A549 (cell line): Measurements from ENCODE around the gene MVK. TPM values are rescaled to one million over a fixed set of nuclear protein-coding genes. Genes with fewer than 3 reads are reported as not detected.

Source experiments
- ATAC-seq, 2 experiments: fragments of 200-7000 bp in 1 of 2; fragments of >200 bp in 1 of 2; cut with Nextera tagmentation in 1 of 2; cut with Tn5 transposase in 1 of 2; 3 replicates each; pipeline versions ENCODE4 v1.8.0 to v1.9.1; 2018 to 2020; ENCODE audit warnings: mild to moderate bottlenecking in 1 of 2, moderate library complexity in 1 of 2
- CTCF ChIA-PET: fragments of 300-600 bp; sonication (Branson Sonifier 250); formaldehyde crosslinking; extraction: SDS; loops from one replicate; lab custom pipeline; 2021; ENCODE audit warnings: antibody characterized with exemption, inconsistent platforms; lab: Yijun Ruan, JAX
- POLR2A ChIA-PET: fragments of 350-600 bp; formaldehyde crosslinking; extraction: SDS; loops from one replicate; lab custom pipeline; 2021; ENCODE audit warnings: antibody characterized with exemption, inconsistent platforms; lab: Yijun Ruan, JAX
- DNase-seq, 2 experiments: peaks; one replicate each; pipeline versions ENCODE4 v3.0.0 to v3.0.0-alpha.2; 2011 to 2016; ENCODE audit warnings: low read depth in 1 of 2, low spot score in 1 of 2
- FAIRE-seq: peaks from 2 replicates; lab custom pipeline; 2011; peaks lifted over from hg19 to GRCh38; lab: Jason Lieb, UNC
- H3K27ac ChIP-seq, 2 experiments: fragments of >200 bp; sonication (Bioruptor Twin); formaldehyde crosslinking; 3 replicates each; pipeline ENCODE4 v1.5.1; 2016 to 2017
- H3K4me1 ChIP-seq: fragments of >200 bp; sonication (Bioruptor Twin); formaldehyde crosslinking; 3 replicates; pipeline ENCODE4 v1.6.1; 2016
- H3K4me2 ChIP-seq: fragments of >200 bp; sonication (Bioruptor Twin); formaldehyde crosslinking; 3 replicates; pipeline ENCODE4 v1.6.1; 2016
- H3K4me3 ChIP-seq: fragments of >200 bp; sonication (Bioruptor Twin); formaldehyde crosslinking; 3 replicates; pipeline ENCODE4 v1.5.1; 2016
- H3K9me3 ChIP-seq: fragments of >200 bp; sonication (Bioruptor Twin); formaldehyde crosslinking; 3 replicates; pipeline ENCODE4 v1.6.1; 2016
- E2F6 ChIP-seq: IDR thresholded peaks from 2 replicates; pipeline ENCODE4 v1.6.1; 2012; ENCODE audit warnings: low read depth, borderline replicate concordance
- ESRRA ChIP-seq: fragments of 150-350 bp; IDR thresholded peaks from 2 replicates; pipeline ENCODE4 v1.6.1; 2014; ENCODE audit warnings: mild to moderate bottlenecking, low read length, borderline replicate concordance
- FOXS1 ChIP-seq: fragments of 250-450 bp; sonication (Bioruptor Pico); IDR thresholded peaks from 2 replicates; pipeline ENCODE4 v1.5.0; 2020; ENCODE audit warnings: mild to moderate bottlenecking, moderate library complexity
- GATA3 ChIP-seq: IDR thresholded peaks from 2 replicates; pipeline ENCODE4 v1.6.1; 2012; ENCODE audit warnings: borderline replicate concordance
- HDAC2 ChIP-seq: fragments of 200-600 bp; sonication (generic); IDR thresholded peaks from 2 replicates; pipeline ENCODE4 v1.6.1; 2016
- HES2 ChIP-seq: fragments of >200 bp; sonication (Bioruptor Twin); formaldehyde crosslinking; IDR thresholded peaks from 2 replicates; pipeline ENCODE4 v1.6.1; 2016
- HOXA7 ChIP-seq: fragments of 250-450 bp; sonication (Bioruptor Pico); IDR thresholded peaks from 2 replicates; pipeline ENCODE4 v1.5.0; 2020; ENCODE audit warnings: mild to moderate bottlenecking, moderate library complexity
- KDM1A ChIP-seq: fragments of 200-600 bp; sonication (generic); IDR thresholded peaks from 2 replicates; pipeline ENCODE4 v1.6.1; 2016; ENCODE audit warnings: low read depth, mild to moderate bottlenecking
- KDM5A ChIP-seq: fragments of 200-600 bp; sonication (generic); IDR thresholded peaks from 2 replicates; pipeline ENCODE4 v1.6.1; 2016; ENCODE audit warnings: antibody characterized with exemption, mild to moderate bottlenecking
- MAFK ChIP-seq: fragments of 450-650 bp; IDR thresholded peaks from 2 replicates; pipeline ENCODE4 v1.6.1; 2014; ENCODE audit not compliant: partially characterized antibody
- MAX ChIP-seq: IDR thresholded peaks from 2 replicates; pipeline ENCODE4 v1.6.1; 2012
- MAZ ChIP-seq: fragments of 150-350 bp; IDR thresholded peaks from 2 replicates; pipeline ENCODE4 v1.6.1; 2014; ENCODE audit warnings: antibody characterized with exemption, low read depth, low read length, borderline replicate concordance
- MYC ChIP-seq: IDR thresholded peaks from 2 replicates; pipeline ENCODE4 v1.6.1; 2012; ENCODE audit warnings: mild to moderate bottlenecking, inconsistent platforms, low read length, improper control_type of control experiment, borderline replicate concordance
- NFE2L2 ChIP-seq: fragments of 150-350 bp; conservative IDR thresholded peaks from 2 replicates; pipeline ENCODE4 v1.6.1; 2014; ENCODE audit warnings: low read length
- NPAS2 ChIP-seq: fragments of 250-450 bp; sonication (Bioruptor Pico); IDR thresholded peaks from 2 replicates; pipeline ENCODE4 v1.8.0; 2022; ENCODE audit warnings: mild to moderate bottlenecking, moderate library complexity, borderline replicate concordance
- PHF8 ChIP-seq: fragments of 200-600 bp; sonication (generic); IDR thresholded peaks from 2 replicates; pipeline ENCODE4 v1.6.1; 2016; ENCODE audit warnings: low read depth, mild to moderate bottlenecking, antibody characterized with exemption, moderate library complexity, borderline replicate concordance
- POLR2AphosphoS2 ChIP-seq: conservative IDR thresholded peaks from 2 replicates; pipeline ENCODE4 v1.6.1; 2012; ENCODE audit warnings: low read length, improper control_type of control experiment, inconsistent platforms
- RARB ChIP-seq: fragments of 250-450 bp; sonication (Bioruptor Pico); IDR thresholded peaks from 2 replicates; pipeline ENCODE4 v1.8.0; 2021; ENCODE audit warnings: mild to moderate bottlenecking, moderate library complexity
- REST ChIP-seq: fragments of 200-600 bp; sonication (generic); IDR thresholded peaks from 2 replicates; pipeline ENCODE4 v1.6.1; 2016; ENCODE audit warnings: antibody characterized with exemption, mild to moderate bottlenecking, moderate library complexity
- SMC3 ChIP-seq: fragments of >200 bp; sonication (Bioruptor Twin); formaldehyde crosslinking; IDR thresholded peaks from 3 replicates; pipeline ENCODE4 v1.6.1; 2018; ENCODE audit warnings: inconsistent platforms
- TFCP2L1 ChIP-seq: fragments of 250-450 bp; sonication (Bioruptor Pico); IDR thresholded peaks from 2 replicates; pipeline ENCODE4 v1.5.0; 2021; ENCODE audit warnings: mild to moderate bottlenecking
- TP53 ChIP-seq: fragments of 250-450 bp; sonication (Bioruptor Pico); IDR thresholded peaks from 2 replicates; pipeline ENCODE4 v1.5.0; 2021; ENCODE audit warnings: mild to moderate bottlenecking, moderate library complexity
- ZC3H11A ChIP-seq: fragments of 450-650 bp; IDR thresholded peaks from 2 replicates; pipeline ENCODE4 v1.6.1; 2014; ENCODE audit warnings: antibody characterized with exemption, mild to moderate bottlenecking
- ZFP36 ChIP-seq: fragments of 450-650 bp; IDR thresholded peaks from 2 replicates; pipeline ENCODE4 v1.6.1; 2014; ENCODE audit warnings: borderline replicate concordance; ENCODE audit not compliant: partially characterized antibody
- WGBS: methylation state at CpG from one replicate; pipeline ENCODE4 v1.1.6; 2017; ENCODE audit errors: missing lambda C conversion rate; 5-methylcytosine and 5-hydroxymethylcytosine counted together
- polyA plus RNA-seq, 4 experiments: library from polyadenylated mRNA; depleted of rRNA in 3 of 4; stranded (reverse); fragments of >200 nt; fragmentation: RNase III in 1 of 4; extraction: RNeasy Plus Mini Kit Qiagen cat#74134 plus additional on column Dnase treatment in 1 of 4; gene quantifications; 2 replicates in 3 of 4; 3 replicates in 1 of 4; pipeline ENCODE4 v1.2.3, GENCODE V29; 2011 to 2017

Gene MVK
- polyA plus RNA-seq, 2 of the 4 experiments (the other 2 are of a cell fraction), result 5.9 to 14.8 TPM

GRCh38 chr12:109549613-109550270 lies 23.9 kb upstream of the MVK start:
- ChIA-PET POLR2A (no interaction called here), CTCF (interaction anchor here (0.7 to 1.5 kb wide), 4 partner anchors 13 to 355 kb away, joined by 3 to 4 read pairs (median 3); no protein-coding TSS in a partner anchor)
- FAIRE-seq (no peak), ATAC-seq (no peak; a peak in 1 of 6 replicates), DNase-seq (no peak)
- Histone ChIP-seq H3K9me3 (no peaks in the 10 kb centered on the region), H3K4me3 (no peak overlapping the region), H3K4me2 (no peak overlapping the region), H3K4me1 (peaks cover 6% of the 10 kb centered on the region; the same call in 2 of the 3 replicates), H3K27ac (no peak overlapping the region)
- TF ChIP-seq PHF8 (no peak), GATA3 (no peak)
- 41% methylated on average over 15 of the region's 15 CpGs for WGBS

GRCh38 chr12:109550281-109550680 lies 23.3 kb upstream of the MVK start:
- no peak overlapping the region for H3K4me2 ChIP-seq
- H3K4me1 ChIP-seq, result peaks cover 1% of the 10 kb centered on the region; the same call in 1 of the 3 replicates
- H3K9me3 ChIP-seq, result no peaks in the 10 kb centered on the region
- no peak for DNase-seq
- TF ChIP-seq HDAC2 (no peak), ZFP36 (no peak), NFE2L2 (no peak), NPAS2 (no peak), FOXS1 (CRISPR knock-in tag) (no peak), ZC3H11A (no peak), POLR2AphosphoS2 (no peak), KDM5A (no peak), TFCP2L1 (CRISPR knock-in tag) (no peak)
- no peak overlapping the region for H3K27ac ChIP-seq
- POLR2A ChIA-PET, result no interaction called here
- no peak for ATAC-seq
- H3K4me3 ChIP-seq, result no peak overlapping the region
- no peak for FAIRE-seq
- WGBS, result 46% methylated on average over 12 of the region's 12 CpGs
- CTCF ChIA-PET, result interaction anchor here (1.3 to 1.7 kb wide), 2 partner anchors 48 to 295 kb away, joined by 3 to 7 read pairs; no protein-coding TSS in a partner anchor

- H3K27ac ChIP-seq, result no peak overlapping the region
- TF ChIP-seq TP53 (CRISPR knock-in tag) (no peak), HES2 (no peak), E2F6 (no peak), RARB (CRISPR knock-in tag) (no peak), SMC3 (no peak), MYC (no peak), PHF8 (no peak), HDAC2 (no peak), ZFP36 (no peak), MAFK (no peak), KDM1A (no peak), TFCP2L1 (CRISPR knock-in tag) (no peak), MAZ (no peak), HOXA7 (CRISPR knock-in tag) (no peak), NFE2L2 (no peak), REST (no peak), ESRRA (no peak), MAX (no peak)
- no peak overlapping the region for H3K4me2 ChIP-seq
- DNase-seq (no peak), FAIRE-seq (no peak), ATAC-seq (no peak)
- no peak overlapping the region for H3K4me3 ChIP-seq
- ChIA-PET CTCF (interaction anchor here (1.0 to 1.7 kb wide), 2 partner anchors 47 to 115 kb away, joined by 3 to 7 read pairs; no protein-coding TSS in a partner anchor), POLR2A (no interaction called here)
- H3K9me3 ChIP-seq, result no peaks in the 10 kb centered on the region
- no peaks in the 10 kb centered on the region for H3K4me1 ChIP-seq
- 61% methylated on average over 6 of the region's 6 CpGs for WGBS
Measured at GRCh38 chr12:109551108-109551507, 22.5 kb upstream of the MVK start.
